ENCODE results near the gene TMX4.

Gene TMX4

GRCh38 chr20:8002056-8002455, 17.5 kb downstream of the TMX4 start:
- H3K9ac ChIP-seq (ENCODE audit: low read length) = no peak overlapping the region
- H3F3A ChIP-seq (ENCODE audit: insufficient read depth, low read length) = no peaks in the 10 kb centered on the region
- H3K4me2 ChIP-seq (ENCODE audit: low read length) = no peak overlapping the region
- TF ChIP-seq CTCF (IDR thresholded peaks at IDR 0.05; ENCODE audit: low read length) = no peak
- TF ChIP-seq EZH2 (IDR thresholded peaks at IDR 0.05; ENCODE audit: borderline replicate concordance, low read length) = no peak
- H3K4me3 ChIP-seq (ENCODE audit: low read depth, low read length, poor library complexity, severe bottlenecking) = no peak overlapping the region
- no peaks in the 10 kb centered on the region for H4K20me1 ChIP-seq (ENCODE audit: insufficient read depth, low read length)
- no peak overlapping the region for H2AFZ ChIP-seq (ENCODE audit: low read length)
- no peak overlapping the region for H3K27ac ChIP-seq (ENCODE audit: low read depth, low read length, poor library complexity, severe bottlenecking)
- H3K9me3 ChIP-seq (ENCODE audit: low read length) = no peaks in the 10 kb centered on the region
- H3K27me3 ChIP-seq (ENCODE audit: insufficient read depth, low read length) = no peaks in the 10 kb centered on the region
- no peaks in the 10 kb centered on the region for H3K9me2 ChIP-seq (ENCODE audit: low read depth, low read length)
- no peaks in the 10 kb centered on the region for H3K4me1 ChIP-seq (ENCODE audit: insufficient read depth, low read length, severe bottlenecking)
- peaks cover 87% of the 10 kb centered on the region for H3K36me3 ChIP-seq (ENCODE audit: insufficient read depth, low read length)
- peaks cover 14% of the 10 kb centered on the region; the same call in 1 of the 2 replicates for H3K79me2 ChIP-seq (ENCODE audit: insufficient read depth, low read length)

- no peaks in the 10 kb centered on the region for H3K27me3 ChIP-seq (ENCODE audit: insufficient read depth, low read length)
- H3K9me3 ChIP-seq (ENCODE audit: low read length) = no peaks in the 10 kb centered on the region
- peaks cover 92% of the 10 kb centered on the region for H3K36me3 ChIP-seq (ENCODE audit: insufficient read depth, low read length)
These were observed 18.8 kb downstream of the TMX4 start for GRCh38 chr20:8000796-8001195.

GRCh38 chr20:7996898-7997297, 22.7 kb downstream of the TMX4 start:
- Histone ChIP-seq H3K36me3 (ENCODE audit: insufficient read depth, low read length) (peaks cover 96% of the 10 kb centered on the region), H3K4me2 (ENCODE audit: low read length) (no peak overlapping the region), H3K27ac (ENCODE audit: low read depth, low read length, poor library complexity, severe bottlenecking) (no peak overlapping the region), H3K4me3 (ENCODE audit: low read depth, low read length, poor library complexity, severe bottlenecking) (no peak overlapping the region), H3K9me3 (ENCODE audit: low read length) (0 out of 2 replicates have a peak, but pooled peaks cover 5% of the 10 kb centered on the region), H4K20me1 (ENCODE audit: insufficient read depth, low read length) (no peaks in the 10 kb centered on the region), H3K27me3 (ENCODE audit: insufficient read depth, low read length) (no peaks in the 10 kb centered on the region), H3F3A (ENCODE audit: insufficient read depth, low read length) (no peaks in the 10 kb centered on the region), H3K4me1 (ENCODE audit: insufficient read depth, low read length, severe bottlenecking) (no peaks in the 10 kb centered on the region), H3K9me2 (ENCODE audit: low read depth, low read length) (no peaks in the 10 kb centered on the region), H3K9ac (ENCODE audit: low read length) (no peak overlapping the region), H3K79me2 (ENCODE audit: insufficient read depth, low read length) (no peaks in the 10 kb centered on the region), H2AFZ (ENCODE audit: low read length) (no peak overlapping the region)
- no peak for TF ChIP-seq CTCF (IDR thresholded peaks at IDR 0.05; ENCODE audit: low read length)
- no peak for TF ChIP-seq EZH2 (IDR thresholded peaks at IDR 0.05; ENCODE audit: borderline replicate concordance, low read length)

More at GRCh38 chr20:8000796-8001195, 18.8 kb downstream of the TMX4 start:
- Histone ChIP-seq H4K20me1 (ENCODE audit: insufficient read depth, low read length) (no peaks in the 10 kb centered on the region), H3K9ac (ENCODE audit: low read length) (no peak overlapping the region), H3K4me1 (ENCODE audit: insufficient read depth, low read length, severe bottlenecking) (no peaks in the 10 kb centered on the region), H3K4me3 (ENCODE audit: low read depth, low read length, poor library complexity, severe bottlenecking) (no peak overlapping the region), H3K9me2 (ENCODE audit: low read depth, low read length) (no peaks in the 10 kb centered on the region), H3K4me2 (ENCODE audit: low read length) (no peak overlapping the region), H3F3A (ENCODE audit: insufficient read depth, low read length) (no peaks in the 10 kb centered on the region), H2AFZ (ENCODE audit: low read length) (no peak overlapping the region), H3K27ac (ENCODE audit: low read depth, low read length, poor library complexity, severe bottlenecking) (no peak overlapping the region), H3K79me2 (ENCODE audit: insufficient read depth, low read length) (peaks cover 14% of the 10 kb centered on the region; the same call in 1 of the 2 replicates)
- TF ChIP-seq EZH2 (IDR thresholded peaks at IDR 0.05; ENCODE audit: borderline replicate concordance, low read length) (no peak), CTCF (IDR thresholded peaks at IDR 0.05; ENCODE audit: low read length) (no peak)

Data from OCI-LY1 (cell line).